HG03060 (cell line): ENCODE results near the gene GIT2.

Source experiments
- ATAC-seq: cut with Tn5 transposase; IDR thresholded peaks from one replicate; pipeline ENCODE4 v1.9.1; 2021; ENCODE audit warnings: low read depth, moderate number of reproducible peaks; ENCODE audit not compliant: unreplicated experiment

Gene GIT2

GRCh38 chr12:109983432-109984142 is 12.6 kb downstream of the GIT2 start:
- no peak for ATAC-seq

GRCh38 chr12:109982210-109982609 is 14.0 kb downstream of the GIT2 start:
- no peak for ATAC-seq

DNA sequence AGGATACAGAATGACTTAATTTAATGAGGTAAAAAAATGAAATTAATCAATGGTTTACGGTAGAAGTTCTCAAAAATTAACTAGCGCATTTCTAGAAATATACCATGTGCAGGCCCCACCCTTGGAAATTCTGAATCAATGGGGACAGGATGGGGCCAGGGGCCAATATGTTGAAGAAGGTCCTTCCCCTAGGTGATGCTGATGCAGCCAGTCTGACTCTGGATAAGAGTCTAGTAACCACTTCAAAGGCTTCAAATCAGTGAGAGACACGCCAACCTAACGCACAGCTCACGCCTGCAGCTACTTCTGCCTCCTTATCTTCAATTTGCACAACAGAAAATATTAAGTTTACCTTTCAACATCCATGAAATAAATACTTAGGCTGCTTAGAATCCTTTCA is 14.9 kb downstream of the GIT2 start:
- no peak for ATAC-seq

DNA sequence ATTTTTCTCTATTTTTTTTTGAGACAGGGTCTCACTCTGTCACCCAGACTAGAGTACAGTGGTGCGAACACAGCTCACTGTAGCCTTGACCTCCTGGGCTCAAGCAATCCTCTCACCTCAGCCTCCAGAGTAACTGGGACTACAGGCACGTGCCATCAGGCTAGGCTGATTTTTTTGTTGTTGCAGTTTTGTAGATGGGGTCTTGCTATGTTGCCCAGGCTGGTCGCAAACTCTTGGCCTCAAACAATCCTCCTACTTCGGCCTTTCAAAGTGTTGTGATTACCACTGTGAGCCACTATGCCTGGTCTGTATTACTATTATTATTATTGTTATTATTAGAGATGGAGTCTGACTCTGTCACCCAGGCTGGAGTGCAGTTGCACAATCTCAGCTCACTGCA is 23.3 kb downstream of the GIT2 start:
- no peak for ATAC-seq

- ATAC-seq = no peak
These were observed 27.4 kb downstream of the GIT2 start for GRCh38 chr12:109968801-109969200.

- no peak for ATAC-seq
These were observed 28.1 kb downstream of the GIT2 start for GRCh38 chr12:109968032-109968420.

- ATAC-seq = no peak
These were observed 28.7 kb downstream of the GIT2 start for GRCh38 chr12:109967383-109968031.

GRCh38 chr12:109966546-109966945 is 29.6 kb downstream of the GIT2 start:
- ATAC-seq = no peak

GRCh38 chr12:109963743-109964429 is 32.3 kb downstream of the GIT2 start:
- ATAC-seq = no peak

- ATAC-seq = no peak
These were observed 32.8 kb downstream of the GIT2 start for GRCh38 chr12:109963330-109963729.

GRCh38 chr12:109962398-109962797 is 33.8 kb downstream of the GIT2 start:
- no peak for ATAC-seq

- no peak for ATAC-seq
These were observed 34.6 kb downstream of the GIT2 start for GRCh38 chr12:109961612-109962011.

- ATAC-seq = no peak
These were observed 35.0 kb downstream of the GIT2 start for GRCh38 chr12:109961201-109961600.

DNA sequence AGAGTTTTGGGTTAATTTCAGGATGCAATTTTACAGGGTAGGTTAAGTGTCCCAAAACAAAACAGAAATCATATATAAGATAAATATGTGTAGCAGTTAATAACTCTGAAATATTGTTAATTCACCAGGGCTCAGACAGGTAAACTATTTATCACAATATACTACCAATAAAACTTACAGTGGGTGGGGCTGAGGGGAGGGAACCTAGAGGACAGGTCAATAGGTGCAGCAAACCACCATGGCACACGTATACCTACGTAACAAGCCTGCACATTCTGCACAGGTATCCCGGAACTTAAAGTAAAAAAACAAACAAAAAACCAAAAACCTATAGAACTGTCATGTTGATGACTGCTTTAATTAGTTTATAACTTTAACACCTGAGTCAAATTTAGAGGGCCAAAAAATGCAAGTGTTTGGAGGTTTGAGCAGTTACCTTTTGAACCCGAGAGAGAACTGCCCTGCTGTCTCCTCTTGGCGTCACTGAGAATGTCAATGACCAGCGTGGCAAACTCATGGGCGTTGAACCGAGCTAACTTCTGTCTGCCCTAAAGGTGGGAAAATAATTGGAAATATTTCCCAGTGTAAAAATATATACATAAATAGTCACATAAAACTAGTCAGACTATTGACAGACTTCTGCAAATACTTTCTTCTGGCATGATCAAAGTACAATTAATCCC is 36.6 kb downstream of the GIT2 start:
- ATAC-seq = no peak

- no peak for ATAC-seq
These were observed 37.8 kb downstream of the GIT2 start for GRCh38 chr12:109958374-109958773.

DNA sequence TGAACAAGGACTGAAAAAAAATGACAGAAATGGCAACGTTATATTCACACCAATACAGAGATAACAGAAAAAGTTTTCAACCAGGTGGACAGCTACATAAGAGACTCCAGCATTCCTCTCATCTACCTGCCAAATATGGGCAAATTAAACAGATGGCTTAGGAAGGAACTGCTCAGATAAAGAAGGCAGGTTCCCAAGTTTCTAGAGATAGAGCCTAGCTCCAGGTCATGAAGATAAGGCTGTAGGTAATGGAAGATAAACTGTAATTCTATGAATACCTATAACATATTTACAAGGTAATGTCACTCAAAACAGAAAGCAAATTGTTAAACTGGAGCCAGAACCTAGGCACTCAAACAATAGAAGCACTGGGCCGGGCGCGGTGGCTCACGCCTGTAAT is 42.5 kb downstream of the GIT2 start:
- no peak for ATAC-seq

GRCh38 chr12:109952873-109953272 is 43.3 kb downstream of the GIT2 start:
- ATAC-seq = no peak

GRCh38 chr12:109952160-109952858 is 43.9 kb downstream of the GIT2 start:
- peak; percentile 48 for ATAC-seq

GRCh38 chr12:109951751-109952150 is 44.4 kb downstream of the GIT2 start:
- no peak for ATAC-seq

DNA sequence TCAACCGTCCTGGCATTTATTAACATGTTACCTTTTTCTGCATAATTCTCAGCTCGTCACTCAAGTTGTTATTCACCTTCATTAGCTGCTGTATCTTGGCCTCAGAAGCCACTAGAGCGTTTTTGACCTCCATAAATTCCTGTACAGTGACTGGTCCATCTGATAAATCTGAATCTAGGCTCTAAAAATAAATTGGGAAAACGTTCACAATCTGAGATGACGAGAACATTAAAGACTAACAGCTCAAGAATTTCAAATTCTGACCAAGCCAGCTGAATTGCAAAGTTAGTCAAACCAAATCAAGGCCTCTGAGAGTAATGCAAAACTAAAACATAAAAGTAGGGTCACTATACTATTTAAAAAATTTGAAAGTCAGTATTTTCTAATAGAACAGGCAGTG is 45.0 kb downstream of the GIT2 start:
- ATAC-seq = no peak

GRCh38 chr12:109950625-109951024 is 45.5 kb downstream of the GIT2 start:
- no peak for ATAC-seq
